Motor neuron (in vitro differentiated cells): ENCODE results near the gene EML3. TPM values are rescaled to one million over a fixed set of nuclear protein-coding genes. Genes with fewer than 3 reads are reported as not detected.
"Not testable (repeated sequence)": the region's sequence is repeated elsewhere in the genome, so short reads cannot be mapped to it uniquely, and the experiment has no call there.

Experiments
- ATAC-seq, 8 experiments: fragments of 200-7000 bp; cut with Tn5 transposase; replicated peaks in 6 of 8; 2 replicates each; pipeline ENCODE4 v1.8.0; 2021; ENCODE audit warnings: mild to moderate bottlenecking in 8 of 8, moderate library complexity in 8 of 8
- H3K27ac ChIP-seq, 2 donors: fragments of 250-450 bp; sonication (Bioruptor Pico); 2 replicates each; pipeline ENCODE4 v1.9.0; 2021; ENCODE audit warnings: antibody characterized with exemption in 2 of 2, mild to moderate bottlenecking in 2 of 2, moderate library complexity in 1 of 2
- H3K4me1 ChIP-seq, 2 donors: fragments of 250-450 bp; sonication (Bioruptor Pico); replicated peaks in 1 of 2; 2 replicates each; pipeline ENCODE4 v1.6.1; 2021; ENCODE audit warnings: antibody characterized with exemption in 2 of 2, mild to moderate bottlenecking in 2 of 2, moderate library complexity in 1 of 2
- H3K4me3 ChIP-seq, 5 donors: fragments of 250-450 bp; sonication (Bioruptor Pico); 2 replicates each; pipeline ENCODE4 v1.9.0; 2021; ENCODE audit warnings: antibody characterized with exemption in 5 of 5, mild to moderate bottlenecking in 5 of 5, moderate library complexity in 4 of 5
- WGBS, 10 experiments: fragments of 450-650 bp; shearing (Covaris generic); methylation state at CpG; one replicate each; pipeline ENCODE4 v1.0.0; 2022; 5-methylcytosine and 5-hydroxymethylcytosine counted together
- in situ Hi-C, 9 experiments: fragments of 400-800 bp; cut with MboI; loops; one replicate each; pipeline ENCODE4 v1.15.0; 2021; ENCODE audit warnings: low sequenced_read_pairs in 9 of 9, low pct_unique_long_range_greater_than_20kb in 2 of 9; ENCODE audit not compliant: unreplicated experiment in 9 of 9
- total RNA-seq, 8 experiments: library from RNA; unstranded; fragments of 300-600 nt; gene quantifications; 2 replicates each; pipeline versions ENCODE4 v1.2.3 to v1.2.4, GENCODE V29; 2022

The EML3 gene
- total RNA-seq, 8 experiments from 2014 or later, result 1.4 to 56.9 (median 10.0) TPM

GRCh38 chr11:62573006-62573591, 39.5 kb downstream of the EML3 start:
- peak in 2 of 8 experiments; percentile 1 for ATAC-seq
- in situ Hi-C loops, result loop anchor here in 2 of 9 experiments (25.0 kb wide), 2 partner anchors 161 to 186 kb away; partner anchors contain the start of gene SCGB1A1 (in 1 of the 2)
- Histone ChIP-seq H3K27ac (peak overlapping the region; percentile 21 to 72), H3K4me1 (peaks cover 15 to 19% of the 10 kb centered on the region in 2 donors), H3K4me3 (peak overlapping the region; percentile 54 to 68 (median 63))
- 0 to 7% (median 0%) methylated on average over 4 to 21 of the region's 33 CpGs; no CpG with 5 or more reads in 2 of the 10 experiments for WGBS, 10 experiments

- Histone ChIP-seq H3K4me3 (peak overlapping the region; percentile 54 to 68 (median 63)), H3K27ac (no peak overlapping the region), H3K4me1 (peaks cover 15 to 19% of the 10 kb centered on the region in 2 donors)
- WGBS, 10 experiments, result 30 to 88% (median 63%) methylated on average over 2 to 6 of the region's 12 CpGs; no CpG with 5 or more reads in 3 of the 10 experiments
- no peak for ATAC-seq
- in situ Hi-C loops, result loop anchor here in 2 of 9 experiments (25.0 kb wide), 2 partner anchors 160 to 185 kb away; partner anchors contain the start of gene SCGB1A1 (in 1 of the 2)
Observed at GRCh38 chr11:62572431-62572830, 40.1 kb downstream of the EML3 start.

GRCh38 chr11:62571493-62571892, 41.1 kb downstream of the EML3 start:
- H3K4me3 ChIP-seq, H3K27ac ChIP-seq, ATAC-seq: not testable (repeated sequence)
- in situ Hi-C loops, result loop anchor here in 2 of 9 experiments (25.0 kb wide), 2 partner anchors 159 to 184 kb away; partner anchors contain the start of gene SCGB1A1 (in 1 of the 2)
- WGBS, 10 experiments, result 50 to 100% (median 100%) methylated on average over 1 to 3 of the region's 5 CpGs; no CpG with 5 or more reads in 4 of the 10 experiments
- H3K4me1 ChIP-seq, result peaks cover 15 to 19% of the 10 kb centered on the region in 2 donors

GRCh38 chr11:62570903-62571302, 41.7 kb downstream of the EML3 start:
- in situ Hi-C loops, result loop anchor here in 2 of 9 experiments (25.0 kb wide), 2 partner anchors 159 to 184 kb away; partner anchors contain the start of gene SCGB1A1 (in 1 of the 2)
- not testable (repeated sequence) for ATAC-seq, H3K27ac ChIP-seq, H3K4me3 ChIP-seq
- H3K4me1 ChIP-seq, result peaks cover 15 to 19% of the 10 kb centered on the region in 2 donors
- 90 to 100% (median 100%) methylated on average over 1 to 2 of the region's 5 CpGs; no CpG with 5 or more reads in 4 of the 10 experiments for WGBS, 10 experiments

DNA sequence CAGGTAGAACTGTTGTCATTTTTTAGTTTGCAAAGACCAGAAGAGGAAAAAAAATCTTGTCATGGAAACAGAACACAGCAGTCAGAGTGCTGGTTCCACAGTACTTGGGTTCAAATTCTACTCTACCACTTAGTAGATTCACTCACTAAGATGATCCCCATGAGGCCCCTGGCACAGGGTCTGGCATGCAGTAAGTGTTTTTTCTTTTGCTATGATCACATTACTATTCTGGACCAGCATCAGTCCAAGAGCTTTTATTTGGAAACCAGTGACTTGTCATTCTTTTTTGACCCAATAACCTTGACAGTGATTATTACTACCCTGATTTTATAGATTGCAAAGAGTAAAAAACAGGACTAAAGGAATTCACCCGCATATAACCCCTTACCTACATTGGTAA, 43.0 kb downstream of the EML3 start:
- H3K27ac ChIP-seq, result no peak overlapping the region
- peaks cover 6 to 8% of the 10 kb centered on the region in 2 donors for H3K4me1 ChIP-seq
- H3K4me3 ChIP-seq, result no peak overlapping the region
- in situ Hi-C loops, result loop anchor here in 2 of 9 experiments (25.0 kb wide), 2 partner anchors 157 to 182 kb away; partner anchors contain the start of gene SCGB1A1 (in 1 of the 2)
- 44 to 100% (median 100%) methylated on average over 1 of the region's 1 CpG; no CpG with 5 or more reads in 3 of the 10 experiments for WGBS, 10 experiments
- ATAC-seq, result no peak

DNA sequence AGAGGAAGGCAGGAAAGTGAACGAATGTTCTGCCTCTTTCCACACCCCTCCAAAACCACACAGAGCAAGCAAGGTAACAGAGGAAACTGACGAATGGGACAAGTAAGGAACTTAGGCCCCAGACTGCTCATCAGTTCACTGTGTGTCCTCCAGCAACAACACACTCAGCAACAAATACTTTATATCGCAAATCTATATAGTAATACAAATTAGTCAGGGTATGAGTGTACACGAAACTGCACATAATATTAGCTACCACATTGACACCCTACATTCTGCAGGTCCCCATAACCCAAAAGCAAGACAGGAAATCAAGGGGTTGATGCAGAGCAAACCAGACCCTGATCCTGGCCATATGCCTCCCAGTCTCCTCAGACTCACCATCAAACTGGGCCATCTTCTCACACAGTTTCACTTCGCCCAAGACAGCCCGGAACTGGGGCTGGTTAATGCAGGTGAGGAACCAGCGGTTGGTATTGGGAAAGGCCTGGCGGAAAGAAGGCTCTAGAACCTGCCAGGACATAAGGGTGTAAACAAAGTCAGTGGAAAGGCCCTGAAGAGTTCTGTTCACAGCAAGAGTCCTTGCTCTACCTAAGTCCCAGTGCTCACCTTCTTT, 45.4 kb downstream of the EML3 start:
- Histone ChIP-seq H3K4me3 (no peak overlapping the region), H3K27ac (no peak overlapping the region), H3K4me1 (peaks cover under 1 to 1% of the 10 kb centered on the region in 2 donors)
- in situ Hi-C loops, result loop anchor here in 2 of 9 experiments (25.0 kb wide), 2 partner anchors 155 to 180 kb away; partner anchors contain the start of gene SCGB1A1 (in 1 of the 2)
- WGBS, 10 experiments, result 71 to 100% (median 97%) methylated on average over 1 to 4 of the region's 8 CpGs; no CpG with 5 or more reads in 3 of the 10 experiments
- no peak for ATAC-seq

DNA sequence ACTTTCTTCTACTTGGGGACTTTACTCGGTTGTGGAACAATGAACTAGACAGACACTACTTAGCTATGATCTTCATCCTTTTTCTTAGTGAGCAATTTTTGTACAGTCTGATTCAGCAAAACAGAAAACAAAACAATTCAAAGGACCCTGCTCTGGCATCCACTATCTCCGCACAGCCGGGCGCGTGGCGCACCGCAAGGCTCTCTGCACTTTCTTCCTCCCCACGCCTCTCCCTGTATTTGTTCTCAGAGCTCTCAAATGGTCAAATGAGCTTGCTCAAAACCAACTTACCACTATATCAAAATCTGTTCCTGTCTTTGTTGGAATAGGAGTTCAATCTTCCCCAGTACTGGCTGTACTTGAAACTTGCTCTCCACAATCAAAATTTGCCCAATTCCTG, 46.3 kb downstream of the EML3 start:
- ATAC-seq, result no peak
- Histone ChIP-seq H3K4me1 (peaks cover 2% of the 10 kb centered on the region in 2 donors), H3K27ac (no peak overlapping the region), H3K4me3 (no peak overlapping the region)
- in situ Hi-C loops, result loop anchor here in 2 of 9 experiments (25.0 kb wide), 2 partner anchors 154 to 179 kb away; partner anchors contain the start of gene SCGB1A1 (in 1 of the 2)
- 63 to 100% (median 92%) methylated on average over 1 to 8 of the region's 8 CpGs; no CpG with 5 or more reads in 2 of the 10 experiments for whole genome bisulfite sequencing, 10 experiments

- H3K4me1 ChIP-seq, result peaks cover 2% of the 10 kb centered on the region in 2 donors
- in situ Hi-C loops, result loop anchor here in 2 of 9 experiments (25.0 kb wide), 2 partner anchors 153 to 178 kb away; partner anchors contain the start of gene SCGB1A1 (in 1 of the 2)
- WGBS, 10 experiments, result 14 to 100% (median 59%) methylated on average over 1 to 5 of the region's 5 CpGs; no CpG with 5 or more reads in 2 of the 10 experiments
- no peak overlapping the region for H3K4me3 ChIP-seq
- H3K27ac ChIP-seq, result no peak overlapping the region
- no peak for ATAC-seq
Observed at GRCh38 chr11:62565100-62565802, 47.3 kb downstream of the EML3 start.

DNA sequence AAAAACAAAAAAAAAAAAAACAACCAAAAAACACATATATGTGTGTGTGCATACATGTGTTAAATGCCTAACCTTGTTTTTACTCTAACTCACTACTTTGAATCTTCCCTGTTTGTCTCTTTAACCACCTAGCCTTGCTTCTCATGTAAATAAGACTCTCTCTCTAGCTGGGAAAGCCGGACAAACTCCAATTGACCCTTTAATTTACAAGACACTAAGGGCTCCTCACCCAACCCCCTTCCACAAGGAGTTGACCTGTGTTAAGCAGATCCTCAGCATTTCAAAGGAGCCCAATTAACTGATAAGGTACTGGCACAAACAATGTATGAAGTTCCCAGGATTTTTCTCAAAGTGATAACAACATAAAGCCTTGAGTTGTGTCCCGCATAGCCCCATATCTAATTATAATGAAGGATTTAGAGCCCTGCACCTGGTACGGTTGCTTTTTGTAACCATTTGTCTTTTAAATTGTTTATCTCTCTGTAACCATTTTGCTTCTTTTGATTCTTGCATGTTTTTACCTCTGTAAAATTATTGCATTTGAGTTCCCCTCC, 50.8 kb downstream of the EML3 start:
- not testable (repeated sequence) for H3K4me1 ChIP-seq, H3K4me3 ChIP-seq, H3K27ac ChIP-seq, ATAC-seq
- WGBS, 10 experiments, result 13 to 100% (median 59%) methylated on average over 1 to 3 of the region's 3 CpGs
- in situ Hi-C loops, result loop anchor here in 2 of 9 experiments (25.0 kb wide), 2 partner anchors 149 to 174 kb away; partner anchors contain the start of gene SCGB1A1 (in 1 of the 2)

DNA sequence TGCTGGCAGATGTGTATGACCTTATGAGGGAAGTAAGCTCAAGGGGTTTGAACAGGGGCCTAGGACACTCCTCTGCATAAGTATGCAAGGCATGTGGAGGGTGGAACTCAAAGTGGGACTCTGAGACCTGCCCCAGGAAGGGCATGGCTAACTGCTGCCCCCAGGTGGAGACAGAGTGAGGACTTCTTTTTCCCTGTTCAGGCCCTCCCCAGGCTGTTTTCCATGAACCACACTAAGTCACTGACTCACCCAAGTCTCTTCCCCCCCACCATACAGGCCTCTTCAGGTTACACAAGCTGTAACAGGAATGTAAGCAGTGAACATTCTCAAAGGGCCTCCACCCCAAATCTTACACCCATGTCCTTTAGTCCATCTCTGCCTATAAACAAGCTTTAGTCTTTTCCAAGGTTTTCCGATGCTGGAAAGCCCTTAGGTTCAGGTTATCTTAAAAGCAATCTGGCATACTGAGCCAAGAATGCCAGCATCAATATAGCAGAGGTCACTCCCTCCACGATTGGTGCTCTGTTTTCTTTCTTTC, 51.9 kb downstream of the EML3 start:
- WGBS, 10 experiments, result 0 to 100% (median 73%) methylated on average over 1 to 2 of the region's 2 CpGs; no CpG with 5 or more reads in 5 of the 10 experiments
- in situ Hi-C loops, result loop anchor here in 2 of 9 experiments (25.0 kb wide), 2 partner anchors 148 to 173 kb away; partner anchors contain the start of gene SCGB1A1 (in 1 of the 2)
- Histone ChIP-seq H3K27ac (no peak overlapping the region), H3K4me1 (peaks cover 2 to 13% of the 10 kb centered on the region in 2 donors), H3K4me3 (no peak overlapping the region)
- ATAC-seq, result peak; percentile 41 to 79 (median 66)

GRCh38 chr11:62559626-62560025, 52.9 kb downstream of the EML3 start:
- WGBS, 10 experiments, result 40 to 90% methylated on average over 2 of the region's 5 CpGs; no CpG with 5 or more reads in 8 of the 10 experiments
- in situ Hi-C loops, result loop anchor here in 4 of 9 experiments (10.0 to 25.0 kb wide), 4 partner anchors 135 to 172 kb away; partner anchors contain the start of gene SCGB1A1 (in 1 of the 4)
- H3K27ac ChIP-seq, ATAC-seq, H3K4me3 ChIP-seq: not testable (repeated sequence)
- peaks cover 2 to 18% of the 10 kb centered on the region in 2 donors for H3K4me1 ChIP-seq
